Epithelial cell of proximal tubule (primary cell): ENCODE results near the gene ELAPOR2. TPM values are rescaled to one million over a fixed set of nuclear protein-coding genes. Genes with fewer than 3 reads are reported as not detected.

Experiments
- DNase-seq: peaks from one replicate; pipeline ENCODE4 v3.0.0-alpha.2; 2011; ENCODE audit warnings: low read depth
- H3K4me3 ChIP-seq: 2 replicates; pipeline ENCODE4 v1.5.1; 2011; ENCODE audit warnings: low read depth, mild to moderate bottlenecking, low read length
- CTCF ChIP-seq: conservative IDR thresholded peaks from 2 replicates; pipeline ENCODE4 v1.5.1; 2012; ENCODE audit warnings: low read depth, mild to moderate bottlenecking, low read length
- total RNA-seq: library from RNA; depleted of rRNA; stranded (reverse); fragments of >200 nt; gene quantifications from 2 replicates; pipeline ENCODE4 v1.2.3, GENCODE V29; 2015

Gene ELAPOR2
- total RNA-seq, 1 donor from 2014 or later: 3.4 TPM

- DNase-seq: no peak
- H3K4me3 ChIP-seq: no peak overlapping the region
- TF ChIP-seq CTCF: no peak
These were observed 38.2 kb downstream of the ELAPOR2 start for GRCh38 chr7:87021285-87021684.

GRCh38 chr7:87016606-87017005 lies 42.8 kb downstream of the ELAPOR2 start:
- no peak overlapping the region for H3K4me3 ChIP-seq
- no peak for TF ChIP-seq CTCF
- DNase-seq: no peak

GRCh38 chr7:87013840-87014190 lies 45.6 kb downstream of the ELAPOR2 start:
- DNase-seq: no peak
- H3K4me3 ChIP-seq: no peak overlapping the region
- no peak for TF ChIP-seq CTCF

- TF ChIP-seq CTCF: no peak
- no peak overlapping the region for H3K4me3 ChIP-seq
- no peak for DNase-seq
These were observed 46.2 kb downstream of the ELAPOR2 start for GRCh38 chr7:87013136-87013839.

Other genes starting within 250 kb of the ELAPOR2 start
- gene DMTF1, start 92.8 kb upstream of the ELAPOR2 start, total RNA-seq: 27.3 and 70.9 TPM in 2 replicates
- gene TMEM243, start 160.1 kb upstream of the ELAPOR2 start, total RNA-seq: 36.2 and 37.3 TPM in 2 replicates